NCI-H2171 (cell line): ENCODE measurements around the gene PDE3A.
"Not testable (repeated sequence)": the region's sequence is repeated elsewhere in the genome, so short reads cannot be mapped to it uniquely, and the experiment has no call there.

ENCODE experiments used
- DNase-seq: peaks from one replicate; lab custom pipeline; 2025; lab: John Stamatoyannopoulos, UW

Gene PDE3A

DNA sequence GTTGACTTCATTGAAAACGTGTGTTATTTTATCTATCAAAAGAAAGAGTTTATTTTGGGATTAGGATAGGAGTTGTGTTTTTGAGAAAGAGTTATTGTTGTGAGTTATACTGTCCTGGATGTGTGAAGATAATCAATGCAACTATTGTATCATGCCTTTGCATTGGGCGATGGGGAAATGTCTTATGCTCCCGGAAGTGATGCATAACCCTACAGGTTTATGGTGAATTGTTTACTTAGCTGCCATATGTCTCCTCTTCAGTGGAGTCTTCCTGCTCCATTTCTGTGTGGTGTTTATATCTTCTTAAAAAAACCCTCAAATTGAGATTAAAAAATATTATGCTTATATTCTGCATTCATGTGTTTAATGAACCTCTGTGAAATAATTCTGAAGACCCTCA is 6.5 kb downstream of the PDE3A start:
- DNase-seq, result no peak

- DNase-seq, result no peak
These were observed 7.2 kb downstream of the PDE3A start for GRCh38 chr12:20375560-20375959.

DNA sequence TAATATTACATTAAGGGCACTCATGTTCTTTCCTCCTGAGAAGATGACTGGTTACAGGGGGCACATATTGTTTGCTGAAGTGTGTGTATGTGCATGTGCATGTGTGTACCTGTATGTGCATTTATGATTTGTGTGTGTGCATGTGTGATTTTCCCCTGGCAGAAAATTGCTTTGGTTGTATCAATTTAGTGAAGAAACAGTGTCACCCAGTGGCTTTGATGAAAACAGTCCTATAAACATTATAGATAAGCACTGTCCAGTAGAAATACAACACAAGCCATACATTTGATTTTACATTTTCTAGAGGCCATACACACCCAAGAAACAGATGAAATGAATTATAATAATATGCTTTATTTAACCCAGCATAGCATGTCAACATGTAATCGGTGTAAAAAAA is 8.6 kb downstream of the PDE3A start:
- DNase-seq, result no peak

- no peak for DNase-seq
These were observed 9.4 kb downstream of the PDE3A start for GRCh38 chr12:20377750-20378149.

DNA sequence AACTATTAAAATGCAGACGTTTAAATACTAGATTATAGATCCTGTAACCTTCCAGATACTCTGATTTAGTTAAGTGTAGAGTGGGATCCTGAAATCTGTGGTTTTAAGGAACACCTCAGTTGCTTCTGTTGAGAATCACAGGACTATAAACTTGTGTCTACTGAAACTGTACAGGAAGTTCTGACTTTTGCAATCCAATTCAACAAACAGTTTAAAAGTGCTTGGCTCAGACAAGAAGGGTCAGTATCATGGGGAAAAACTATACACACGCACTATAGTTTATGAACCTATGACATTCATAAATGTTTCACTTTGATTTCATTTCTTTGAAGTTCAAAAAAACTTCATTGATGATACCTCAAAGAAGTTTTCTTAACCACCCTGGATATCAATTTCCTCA is 13.8 kb downstream of the PDE3A start:
- no peak for DNase-seq

DNA sequence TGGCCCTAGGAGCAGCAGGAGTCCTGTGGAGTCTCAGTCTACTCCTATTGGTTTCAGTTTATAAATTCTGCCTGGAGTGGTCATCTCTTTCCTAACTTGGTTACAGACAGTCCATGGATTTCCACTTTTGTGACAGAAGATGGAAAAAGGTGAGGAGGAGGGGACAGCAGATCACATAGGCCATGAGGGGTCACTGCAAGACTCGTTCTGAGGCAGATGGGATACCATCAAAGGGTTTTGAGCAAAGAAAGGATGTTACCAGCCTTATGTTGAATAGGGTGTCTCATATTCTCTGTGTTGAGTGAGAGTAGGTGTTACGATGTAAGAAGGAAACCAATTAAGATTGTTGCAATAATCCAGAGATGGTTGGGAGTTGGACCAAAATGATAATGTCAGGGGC is 15.3 kb downstream of the PDE3A start:
- DNase-seq, result no peak

- DNase-seq, result not testable (repeated sequence)
These were observed 16.5 kb downstream of the PDE3A start for GRCh38 chr12:20384836-20385235.

GRCh38 chr12:20390846-20391245 is 22.5 kb downstream of the PDE3A start:
- no peak for DNase-seq

- DNase-seq, result no peak
These were observed 24.0 kb downstream of the PDE3A start for GRCh38 chr12:20392339-20392738.

GRCh38 chr12:20393707-20394106 is 25.4 kb downstream of the PDE3A start:
- no peak for DNase-seq

- no peak for DNase-seq
These were observed 27.6 kb downstream of the PDE3A start for GRCh38 chr12:20395791-20396550.

- no peak for DNase-seq
These were observed 30.3 kb downstream of the PDE3A start for GRCh38 chr12:20398686-20399085.

DNA sequence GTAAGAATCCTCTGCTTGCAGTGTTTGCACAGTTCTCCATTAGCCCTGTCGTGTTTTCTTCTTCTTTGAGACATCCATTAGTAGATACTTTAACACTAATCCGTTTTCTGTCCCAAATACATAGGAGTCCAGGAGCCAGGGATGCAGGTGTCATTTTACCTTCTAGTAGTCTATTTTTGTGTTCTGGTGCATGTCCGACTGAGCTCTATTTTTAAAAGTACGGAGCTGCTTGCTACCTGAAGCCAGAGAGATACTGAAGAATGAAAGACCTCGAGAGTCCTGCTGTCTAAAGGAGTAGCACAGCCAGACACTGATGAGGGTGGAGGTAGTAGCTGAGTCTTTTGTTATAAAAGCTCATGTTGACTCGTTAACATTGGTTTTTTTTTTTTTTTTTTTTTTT is 31.7 kb downstream of the PDE3A start:
- no peak for DNase-seq

DNA sequence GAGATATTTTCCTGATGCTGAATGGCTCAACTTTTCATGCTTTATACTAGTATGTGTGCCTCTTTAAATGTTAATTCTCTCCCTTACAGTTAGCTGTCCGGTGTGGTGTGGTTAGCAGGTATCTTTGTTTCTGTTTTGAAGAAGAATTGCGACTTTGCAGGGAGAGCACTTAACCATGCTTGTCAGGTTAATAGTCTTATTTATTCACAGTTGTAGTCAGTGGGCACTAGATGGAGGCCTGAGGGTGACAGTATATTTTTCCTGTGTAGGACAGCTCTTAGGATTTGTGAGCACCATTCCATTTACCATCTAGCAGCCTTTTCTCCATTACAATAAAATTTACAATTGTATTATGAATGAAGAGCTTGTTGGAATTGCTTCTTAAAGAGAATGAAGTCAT is 34.9 kb downstream of the PDE3A start:
- no peak for DNase-seq

DNA sequence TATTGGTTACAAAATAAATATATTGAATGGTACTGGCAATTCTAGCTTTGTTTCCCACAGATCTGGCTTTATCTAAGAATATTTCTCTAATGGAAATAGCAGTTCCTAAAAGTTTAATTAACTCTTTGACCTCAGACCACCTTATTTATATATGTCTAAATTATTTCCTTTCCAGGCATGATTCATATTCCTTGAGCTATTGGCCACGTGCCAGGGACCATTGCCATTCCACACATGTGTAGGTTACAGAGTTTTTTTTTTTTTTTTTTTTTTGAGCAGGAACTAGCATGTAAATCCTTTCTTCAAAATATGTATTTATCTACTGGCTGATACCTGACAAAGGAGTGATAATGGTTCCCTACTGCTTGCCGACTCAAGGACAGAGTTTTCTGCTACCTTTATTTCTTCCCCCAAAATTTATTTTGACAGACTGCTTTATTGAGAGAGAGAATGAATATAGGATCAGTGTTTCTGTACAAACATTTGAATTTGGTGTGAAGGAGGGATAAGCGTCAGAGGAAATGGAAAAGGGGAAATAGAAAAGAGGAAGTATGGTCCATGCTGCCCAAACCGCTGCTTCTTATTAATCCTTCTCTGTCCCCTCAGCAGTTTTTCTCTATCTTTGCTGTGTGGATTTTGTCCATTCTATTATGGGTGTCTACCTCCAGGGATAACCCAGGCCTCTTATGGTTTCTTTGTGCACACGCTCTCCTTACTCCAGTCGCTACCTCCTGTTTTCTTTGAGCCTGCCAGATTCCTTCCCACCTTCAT is 36.4 kb downstream of the PDE3A start:
- DNase-seq, result no peak

- DNase-seq, result no peak
These were observed 41.5 kb downstream of the PDE3A start for GRCh38 chr12:20409607-20410377.

DNA sequence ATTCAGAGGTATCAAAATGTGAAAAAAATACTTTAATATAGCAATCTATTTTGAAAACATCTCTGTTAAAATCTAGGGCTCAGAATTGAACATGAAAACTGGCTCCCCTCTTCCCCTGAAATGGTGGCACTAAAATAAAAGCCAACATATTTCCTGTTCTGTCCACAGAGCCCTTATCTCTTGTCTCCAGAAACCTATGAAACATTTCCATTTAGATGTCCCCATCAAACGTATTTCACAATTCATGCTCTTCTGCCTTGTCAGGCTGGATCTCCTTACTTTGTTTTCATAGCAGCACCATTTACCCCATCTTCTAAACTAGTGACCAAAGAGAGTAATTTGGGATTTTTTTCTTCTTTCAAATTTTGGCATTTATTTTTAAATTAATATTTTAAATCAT is 42.4 kb downstream of the PDE3A start:
- DNase-seq, result no peak

DNA sequence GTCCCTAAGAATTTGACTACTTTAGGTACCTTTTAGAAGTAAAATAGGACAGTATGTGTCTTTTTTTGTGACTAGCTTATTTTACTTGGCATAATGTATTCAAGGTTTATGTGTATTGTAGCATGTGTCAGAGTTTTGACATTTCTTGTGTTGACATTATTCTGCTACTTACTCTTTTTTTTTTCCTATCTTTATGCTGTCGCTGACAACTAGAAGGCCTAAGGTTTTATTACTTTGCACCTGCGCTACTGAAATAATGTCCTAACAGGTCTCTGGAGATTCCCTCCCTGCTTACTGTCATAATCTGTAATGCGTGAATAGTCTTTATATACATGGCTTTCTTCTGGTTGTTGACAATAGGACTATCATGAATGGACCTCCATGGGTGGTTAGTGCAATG is 43.0 kb downstream of the PDE3A start:
- DNase-seq, result no peak

DNA sequence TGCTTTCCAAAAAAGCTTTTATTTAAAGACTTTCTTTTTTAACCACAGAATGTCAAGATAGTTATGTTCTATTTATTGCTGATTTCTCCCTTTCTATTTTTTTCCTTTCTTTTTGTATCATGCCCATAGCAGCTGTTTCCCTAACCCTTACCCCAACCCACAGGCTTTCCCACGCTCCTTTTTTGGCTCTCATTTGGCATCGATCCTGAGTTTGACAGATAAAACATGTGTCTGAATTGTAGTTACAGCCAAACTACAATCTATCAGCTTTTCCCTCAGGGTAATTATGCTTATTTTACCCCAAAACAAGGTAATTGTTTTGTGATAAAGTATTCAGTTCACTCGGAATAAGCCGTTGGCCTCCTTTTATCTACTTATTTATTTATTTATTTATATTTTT is 46.7 kb downstream of the PDE3A start:
- peak; percentile 2 for DNase-seq

GRCh38 chr12:20415641-20416040 is 47.3 kb downstream of the PDE3A start:
- no peak for DNase-seq

DNA sequence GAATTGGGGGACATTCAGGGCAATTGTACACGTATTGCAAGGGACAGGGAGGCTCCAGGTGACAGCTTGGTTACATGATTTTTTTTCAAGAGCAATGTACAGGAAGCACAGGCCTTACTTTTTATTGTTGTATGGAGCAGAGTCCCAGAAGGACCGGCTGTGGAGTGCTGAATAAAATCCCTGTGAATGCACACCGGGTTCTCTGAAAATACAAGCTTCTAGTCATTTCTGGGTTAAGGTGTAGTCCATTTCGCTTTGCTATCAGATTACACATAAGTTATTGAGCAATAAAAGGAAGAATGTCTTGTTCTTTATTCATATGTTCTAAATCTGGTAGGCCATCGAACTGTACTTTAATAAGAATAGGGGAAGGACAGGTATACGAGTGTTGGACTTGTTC is 52.2 kb downstream of the PDE3A start:
- no peak for DNase-seq

GRCh38 chr12:20421421-20421820 is 53.1 kb downstream of the PDE3A start:
- DNase-seq, result no peak

DNA sequence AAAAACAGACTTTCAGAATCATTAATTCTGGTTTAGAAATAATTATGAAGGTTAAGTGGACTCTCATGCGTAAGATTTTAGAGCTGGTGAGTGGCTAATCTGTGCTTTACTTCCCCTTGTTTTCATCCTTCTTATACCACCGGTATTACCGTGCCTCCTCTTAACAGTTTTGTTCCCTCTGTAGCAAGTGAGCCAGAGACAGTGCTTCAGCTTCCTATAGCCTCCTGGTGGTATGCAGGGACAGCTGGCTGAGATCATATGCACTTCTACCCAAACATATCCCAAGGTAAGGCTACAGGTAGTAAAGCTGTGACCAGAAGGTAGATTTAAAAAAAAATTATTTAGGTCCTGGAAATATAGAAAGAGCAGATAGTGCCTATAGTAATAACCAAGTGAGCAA is 55.2 kb downstream of the PDE3A start:
- no peak for DNase-seq
